Endometrium (tissue), 2 donors: ENCODE data around the gene TEAD4.

ENCODE experiments used
- FAIRE-seq: peaks from 2 replicates; lab custom pipeline; 2012; peaks lifted over from hg19 to GRCh38; lab: Jason Lieb, UNC
- donor health status: control.
- donor health status: control.

The TEAD4 gene

GRCh38 chr12:3002646-3003045 is 43.4 kb downstream of the TEAD4 start:
- FAIRE-seq, result no peak

GRCh38 chr12:3003357-3003992 is 44.3 kb downstream of the TEAD4 start:
- no peak for FAIRE-seq

GRCh38 chr12:3004655-3005565 is 45.7 kb downstream of the TEAD4 start:
- FAIRE-seq, result no peak

GRCh38 chr12:3005736-3006135 is 46.5 kb downstream of the TEAD4 start:
- FAIRE-seq, result no peak

GRCh38 chr12:3009780-3010179 is 50.6 kb downstream of the TEAD4 start:
- no peak for FAIRE-seq

- FAIRE-seq, result no peak
Measured at GRCh38 chr12:3010214-3010930, 51.2 kb downstream of the TEAD4 start.

GRCh38 chr12:3012786-3013185 is 53.6 kb downstream of the TEAD4 start:
- FAIRE-seq, result no peak

GRCh38 chr12:3014641-3015040 is 55.4 kb downstream of the TEAD4 start:
- no peak for FAIRE-seq

- no peak for FAIRE-seq
Measured at GRCh38 chr12:3015356-3015755, 56.2 kb downstream of the TEAD4 start.

- no peak for FAIRE-seq
Measured at GRCh38 chr12:3016191-3016590, 57.0 kb downstream of the TEAD4 start.

GRCh38 chr12:3017281-3017680 is 58.1 kb downstream of the TEAD4 start:
- no peak for FAIRE-seq

GRCh38 chr12:3018284-3019004 is 59.2 kb downstream of the TEAD4 start:
- FAIRE-seq, result no peak

GRCh38 chr12:3019005-3019680 is 59.9 kb downstream of the TEAD4 start:
- FAIRE-seq, result no peak

GRCh38 chr12:3020399-3020798 is 61.2 kb downstream of the TEAD4 start:
- FAIRE-seq, result no peak

- no peak for FAIRE-seq
Measured at GRCh38 chr12:3020850-3021435, 61.7 kb downstream of the TEAD4 start.

GRCh38 chr12:3022411-3022810 is 63.2 kb downstream of the TEAD4 start:
- no peak for FAIRE-seq

- no peak for FAIRE-seq
Measured at GRCh38 chr12:3022961-3023360, 63.8 kb downstream of the TEAD4 start.

GRCh38 chr12:3028108-3028507 is 68.9 kb downstream of the TEAD4 start:
- no peak for FAIRE-seq

GRCh38 chr12:3030821-3031429 is 71.7 kb downstream of the TEAD4 start:
- no peak for FAIRE-seq

GRCh38 chr12:3032161-3032560 is 73.0 kb downstream of the TEAD4 start:
- no peak for FAIRE-seq
